HG02884 (cell line): ENCODE data around the gene GOLM1.
"Not testable (repeated sequence)": the region's sequence is repeated elsewhere in the genome, so short reads cannot be mapped to it uniquely, and the experiment has no call there.

Source experiments
- ATAC-seq: cut with Tn5 transposase; IDR thresholded peaks from one replicate; pipeline ENCODE4 v1.9.1; 2021; ENCODE audit warnings: mild to moderate bottlenecking, moderate library complexity; ENCODE audit not compliant: unreplicated experiment

Gene GOLM1

DNA sequence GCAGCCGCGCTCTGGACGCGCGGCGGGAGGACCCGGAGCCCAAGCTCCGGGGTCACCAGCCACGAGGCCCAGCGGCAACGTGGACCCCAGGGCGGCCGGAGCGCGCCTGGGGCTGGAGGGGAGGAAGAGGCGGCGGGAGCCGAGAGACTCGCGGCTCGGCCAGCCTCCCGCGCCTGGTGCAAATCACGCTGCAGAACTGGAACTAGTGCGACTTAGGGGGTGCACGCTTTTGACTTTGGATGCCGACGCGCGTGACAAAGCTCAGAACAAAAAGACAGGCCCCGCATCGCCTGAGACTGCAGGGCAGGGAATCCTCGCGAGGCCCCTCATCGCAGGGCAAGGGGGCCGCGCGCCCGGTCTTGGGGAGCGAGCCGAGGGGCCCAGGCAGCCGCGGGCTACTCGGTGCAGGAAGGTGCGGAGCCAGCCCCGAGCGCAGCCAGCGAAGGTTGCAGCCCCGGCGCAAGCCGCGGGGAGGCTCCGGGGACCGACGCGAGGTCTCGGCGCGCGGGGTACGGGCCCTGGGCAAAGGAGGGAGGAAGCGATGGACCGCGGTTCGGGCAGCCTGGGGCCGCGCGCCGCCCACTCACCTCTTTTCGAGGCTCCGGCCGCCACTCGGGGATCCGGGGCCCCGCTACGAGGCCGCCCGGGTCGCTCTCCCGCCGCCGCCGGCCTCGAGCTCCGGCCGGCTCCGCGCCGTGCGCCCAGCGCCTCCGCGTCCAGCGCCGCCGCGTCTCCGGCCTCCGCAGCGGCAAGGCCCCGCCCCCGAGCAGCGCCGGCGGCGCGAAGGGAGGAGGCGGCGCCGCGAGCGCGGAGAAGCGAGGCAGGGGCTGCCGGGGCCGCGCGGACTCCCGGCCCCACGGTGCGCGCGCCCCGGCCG lies at the start of gene GOLM1:
TSS of gene GOLM1 (minus strand) at position 735 of the 877 bp plus-strand sequence. CDS start 20,238 bp downstream, outside the sequence.
- peak; percentile 67 for ATAC-seq

GRCh38 chr9:86146671-86147070 lies 47.3 kb upstream of the GOLM1 start:
- ATAC-seq = not testable (repeated sequence)

- ATAC-seq = not testable (repeated sequence)
Observed at GRCh38 chr9:86145960-86146359, 46.6 kb upstream of the GOLM1 start.

GRCh38 chr9:86142973-86143372 lies 43.6 kb upstream of the GOLM1 start:
- ATAC-seq = no peak

GRCh38 chr9:86141843-86142242 lies 42.5 kb upstream of the GOLM1 start:
- no peak for ATAC-seq

DNA sequence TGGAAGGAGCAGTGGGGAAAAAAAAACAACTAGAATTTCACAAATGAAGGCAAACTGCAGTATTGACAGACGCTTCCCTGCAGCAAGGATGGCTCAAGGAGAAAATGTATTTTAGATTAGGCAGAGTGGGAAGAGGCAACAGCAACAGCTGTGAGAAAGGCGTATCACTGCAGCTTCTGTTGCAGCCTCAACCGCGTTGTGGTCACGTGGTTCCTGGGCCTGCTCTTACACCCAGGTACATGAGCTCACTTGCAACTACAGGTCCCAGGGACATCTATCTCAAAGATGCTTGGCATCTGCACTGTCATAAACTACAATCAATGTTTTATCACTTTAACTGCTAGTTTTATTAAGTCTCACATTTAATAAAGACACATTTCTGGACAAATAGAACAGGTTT lies 36.0 kb upstream of the GOLM1 start:
- ATAC-seq = no peak

DNA sequence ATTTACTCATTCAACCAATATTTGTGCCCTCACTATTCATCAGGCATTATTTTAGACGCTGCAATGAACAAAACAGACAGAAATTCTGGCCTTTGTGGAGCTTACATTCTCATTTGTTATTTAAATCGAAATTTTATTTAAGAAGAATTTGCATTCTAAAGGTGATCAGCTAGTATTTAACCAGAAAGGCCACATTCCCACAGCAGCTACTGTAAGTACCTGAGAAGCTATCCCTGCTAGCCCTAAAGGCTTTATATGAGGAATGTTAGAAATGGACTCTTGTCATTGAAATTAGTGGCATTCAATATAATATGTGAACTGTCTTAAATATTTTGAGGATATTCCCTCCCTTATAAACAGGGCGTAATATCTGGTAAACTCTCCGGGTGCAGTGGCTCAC lies 35.0 kb upstream of the GOLM1 start:
- ATAC-seq = no peak

- ATAC-seq = no peak
Observed at GRCh38 chr9:86128235-86128822, 29.0 kb upstream of the GOLM1 start.

GRCh38 chr9:86126998-86127972 lies 27.9 kb upstream of the GOLM1 start:
- no peak for ATAC-seq

DNA sequence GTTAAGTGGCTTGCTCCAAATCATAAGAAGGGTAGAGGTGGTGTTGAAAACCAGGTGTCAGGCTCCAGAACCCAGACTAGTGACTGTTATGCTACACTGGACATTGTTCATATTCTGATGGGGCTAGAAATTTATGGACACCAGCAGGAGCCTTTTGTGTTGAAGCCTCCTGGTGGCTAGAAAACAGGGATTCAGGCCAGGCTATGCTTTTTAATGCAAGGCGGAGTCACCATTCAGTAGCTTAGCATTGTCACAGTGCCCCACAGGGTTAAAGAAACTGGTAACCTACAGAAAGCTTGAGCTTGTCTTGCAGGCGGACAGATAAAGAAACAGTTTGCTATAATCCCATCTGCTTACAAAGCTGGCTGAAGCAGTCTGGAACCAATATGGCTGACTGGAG lies 23.0 kb upstream of the GOLM1 start:
- no peak for ATAC-seq

- ATAC-seq = no peak
Observed at GRCh38 chr9:86119457-86119856, 20.1 kb upstream of the GOLM1 start.

- no peak for ATAC-seq
Observed at GRCh38 chr9:86116425-86116824, 17.1 kb upstream of the GOLM1 start.

DNA sequence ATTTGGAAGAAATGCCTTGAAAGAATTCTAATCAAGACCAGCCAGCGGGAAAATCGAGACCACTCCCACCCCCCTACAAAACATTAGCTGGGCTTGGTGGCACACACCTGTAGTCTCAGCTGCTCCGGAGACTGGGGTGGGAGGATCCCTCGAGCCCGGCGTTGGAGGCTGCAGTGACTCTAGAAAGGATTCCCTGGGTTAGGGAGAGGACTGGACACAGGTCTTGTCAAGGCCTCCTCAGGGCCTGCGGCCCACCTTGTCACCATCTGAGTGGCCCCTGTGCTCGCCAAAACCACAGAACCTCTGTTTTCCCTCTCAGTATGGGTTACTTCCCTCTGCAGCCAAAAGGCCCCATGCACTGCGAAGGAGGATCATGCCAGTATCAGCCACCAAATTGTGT lies 16.5 kb upstream of the GOLM1 start:
- no peak for ATAC-seq

- ATAC-seq = no peak
Observed at GRCh38 chr9:86112057-86112456, 12.7 kb upstream of the GOLM1 start.

- no peak for ATAC-seq
Observed at GRCh38 chr9:86102626-86103025, 3.3 kb upstream of the GOLM1 start.

- no peak for ATAC-seq
Observed at GRCh38 chr9:86099701-86100364, 475 bp upstream of the GOLM1 start.

GRCh38 chr9:86097510-86098224 lies 1.7 kb downstream of the GOLM1 start:
- no peak for ATAC-seq

DNA sequence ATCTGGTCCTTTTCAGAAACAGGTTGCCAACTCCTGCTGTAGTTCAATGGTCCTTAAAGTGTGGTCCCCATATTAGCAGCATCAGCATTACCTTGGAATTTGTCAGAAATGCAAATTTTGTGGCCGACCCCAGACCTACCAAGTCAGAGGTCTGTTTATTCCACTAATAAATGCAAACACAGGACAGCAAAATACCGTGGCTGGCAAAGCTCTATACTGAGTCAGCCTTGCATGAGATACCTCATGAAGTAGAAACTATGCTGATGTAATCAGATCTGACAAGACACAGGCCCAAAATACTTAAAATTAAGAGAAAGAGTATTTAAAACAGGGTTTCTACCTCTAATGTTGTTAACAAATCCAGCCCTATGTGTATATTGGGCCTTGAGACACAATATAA lies 3.0 kb downstream of the GOLM1 start:
- ATAC-seq = no peak

DNA sequence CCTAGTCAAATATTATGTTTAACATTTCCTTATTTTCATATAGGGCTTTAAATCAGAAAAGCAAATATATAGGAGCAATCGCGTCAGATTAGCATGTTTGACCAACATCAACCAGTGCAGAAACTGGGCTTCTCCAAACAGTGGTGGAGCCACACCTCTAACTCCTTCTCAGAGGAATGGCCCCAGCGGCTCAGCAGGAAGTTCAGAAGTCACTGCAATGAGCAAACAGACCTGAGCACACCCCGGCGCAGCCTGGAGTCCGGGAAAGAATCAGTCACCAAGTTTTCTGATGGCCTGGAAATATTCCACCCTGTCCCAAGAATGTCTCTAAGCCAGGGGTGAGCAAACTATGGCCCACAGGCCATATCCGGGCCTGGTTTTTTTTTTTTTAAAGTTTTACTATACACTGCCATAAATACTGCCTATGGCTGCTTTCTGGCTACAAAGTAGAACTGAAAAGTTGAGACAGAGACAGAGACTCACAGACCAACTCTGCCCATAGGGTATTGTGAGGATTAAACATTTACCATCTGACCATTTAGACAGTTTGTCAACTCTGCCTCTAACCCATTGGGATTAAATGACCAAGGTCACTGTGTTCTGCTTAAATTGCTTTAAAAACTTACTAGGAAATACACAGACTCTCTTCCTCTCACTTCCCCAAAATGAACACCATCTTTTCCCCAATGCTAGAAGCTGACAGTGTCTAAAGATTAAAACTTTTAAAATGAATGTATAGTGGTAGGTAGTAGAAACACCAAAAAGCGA lies 5.4 kb downstream of the GOLM1 start:
- ATAC-seq = no peak
